CD14-positive monocyte (primary cell): Measurements from ENCODE around the gene EML1. TPM values are rescaled to one million over a fixed set of nuclear protein-coding genes. Genes with fewer than 3 reads are reported as not detected.
A peak's percentile ranks its signal among the peaks of the same experiment; 100 is the strongest.

ENCODE experiments used
- DNase-seq, 3 donors: peaks; one replicate each; pipeline ENCODE4 v3.0.0-alpha.2; 2011 to 2022
- H2AFZ ChIP-seq: 2 replicates; pipeline ENCODE4 v1.6.0; 2012; ENCODE audit warnings: mild to moderate bottlenecking, low read depth, low read length, inconsistent platforms; ENCODE audit not compliant: insufficient read depth, poor library complexity, severe bottlenecking
- H3K27ac ChIP-seq, 2 donors: 1 replicate in 1 of 2; 2 replicates in 1 of 2; pipeline ENCODE4 v1.5.1; 2012 to 2013; ENCODE audit warnings: low read length in 2 of 2, control low read depth in 1 of 2, inconsistent platforms in 1 of 2, low read depth in 1 of 2, mild to moderate bottlenecking in 1 of 2
- H3K27me3 ChIP-seq, 2 donors: one replicate each; pipeline versions ENCODE4 v1.6.0 to v1.6.1; 2011 to 2013; ENCODE audit warnings: low read length in 2 of 2; ENCODE audit not compliant: control insufficient read depth in 2 of 2, insufficient read depth in 2 of 2
- H3K36me3 ChIP-seq, 2 donors: replicated peaks in 1 of 2; 1 replicate in 1 of 2; 2 replicates in 1 of 2; pipeline versions ENCODE4 v1.5.1 to v1.6.1; 2012 to 2013; ENCODE audit warnings: low read length in 2 of 2, control low read depth in 1 of 2, inconsistent platforms in 1 of 2, mild to moderate bottlenecking in 1 of 2; ENCODE audit not compliant: insufficient read depth in 2 of 2, control insufficient read depth in 1 of 2
- H3K4me1 ChIP-seq, 2 donors: 1 replicate in 1 of 2; 2 replicates in 1 of 2; pipeline versions ENCODE4 v1.5.1 to v1.6.1; 2012 to 2013; ENCODE audit warnings: low read length in 2 of 2, control low read depth in 1 of 2, inconsistent platforms in 1 of 2, mild to moderate bottlenecking in 1 of 2, moderate library complexity in 1 of 2; ENCODE audit not compliant: insufficient read depth in 2 of 2, control insufficient read depth in 1 of 2
- H3K4me2 ChIP-seq: replicated peaks from 2 replicates; pipeline ENCODE3; 2012; ENCODE audit warnings: low read length, moderate library complexity, mild to moderate bottlenecking; ENCODE audit not compliant: poor library complexity, severe bottlenecking; ENCODE audit errors: extremely low read depth
- H3K4me3 ChIP-seq, 3 experiments: fragments of 200-600 bp in 1 of 3; sonication (generic) in 1 of 3; replicated peaks in 1 of 3; 1 replicate in 2 of 3; 2 replicates in 1 of 3; pipeline ENCODE4 v1.5.1; 2011 to 2013; ENCODE audit warnings: low read length in 3 of 3, mild to moderate bottlenecking in 3 of 3, control low read depth in 2 of 3, low read depth in 2 of 3, inconsistent platforms in 1 of 3, moderate library complexity in 1 of 3
- H3K79me2 ChIP-seq: 2 replicates; pipeline ENCODE4 v1.6.0; 2012; ENCODE audit warnings: mild to moderate bottlenecking, control low read depth, inconsistent platforms, low read length, moderate library complexity; ENCODE audit not compliant: insufficient read depth
- H3K9ac ChIP-seq: 2 replicates; pipeline ENCODE4 v1.6.0; 2017; ENCODE audit warnings: low read length, mild to moderate bottlenecking; ENCODE audit not compliant: insufficient read depth, poor library complexity, severe bottlenecking
- H3K9me3 ChIP-seq, 2 donors: replicated peaks in 1 of 2; 1 replicate in 1 of 2; 2 replicates in 1 of 2; pipeline versions ENCODE4 v1.5.1 to v1.6.1; 2012 to 2013; ENCODE audit warnings: low read length in 2 of 2, control low read depth in 1 of 2; ENCODE audit not compliant: control insufficient read depth in 1 of 2, insufficient read depth in 1 of 2
- H4K20me1 ChIP-seq: 2 replicates; pipeline ENCODE4 v1.6.0; 2012; ENCODE audit warnings: mild to moderate bottlenecking, low read length, control low read depth, moderate library complexity; ENCODE audit not compliant: insufficient read depth
- H3K27ac Mint-ChIP-seq, 7 donors: one replicate each; pipeline ENCODE4 v1.8.0; 2020; ENCODE audit warnings: mild to moderate bottlenecking in 7 of 7, mixed read lengths in 7 of 7, moderate library complexity in 6 of 7, inconsistent platforms in 2 of 7
- H3K27me3 Mint-ChIP-seq, 3 donors: one replicate each; pipeline ENCODE4 v1.8.0; 2021 to 2022; ENCODE audit warnings: low read depth in 3 of 3, mild to moderate bottlenecking in 3 of 3, mixed read lengths in 3 of 3, moderate library complexity in 3 of 3, inconsistent platforms in 1 of 3
- H3K36me3 Mint-ChIP-seq, 2 donors: one replicate each; pipeline ENCODE4 v1.8.0; 2020; ENCODE audit warnings: mixed read lengths in 2 of 2, inconsistent platforms in 1 of 2, mild to moderate bottlenecking in 1 of 2
- H3K4me1 Mint-ChIP-seq: one replicate; pipeline ENCODE4 v1.8.0; 2020; ENCODE audit warnings: mild to moderate bottlenecking, mixed read lengths
- H3K4me3 Mint-ChIP-seq, 2 donors: one replicate each; pipeline ENCODE4 v1.8.0; 2020; ENCODE audit warnings: mild to moderate bottlenecking in 2 of 2, mixed read lengths in 2 of 2, moderate library complexity in 1 of 2
- H3K9me3 Mint-ChIP-seq, 7 donors: one replicate each; pipeline ENCODE4 v1.8.0; 2020 to 2022; ENCODE audit warnings: mixed read lengths in 7 of 7, mild to moderate bottlenecking in 6 of 7, moderate library complexity in 6 of 7, inconsistent platforms in 2 of 7
- WGBS: methylation state at CpG from one replicate; pipeline ENCODE4 v1.1.5; 2013; ENCODE audit warnings: missing lambda C conversion rate; ENCODE audit not compliant: insufficient coverage; 5-methylcytosine and 5-hydroxymethylcytosine counted together
- intact Hi-C, 2 donors: fragments of 100-400 bp; cut with micrococcal nuclease; formaldehyde crosslinking; loops; one replicate each; pipeline versions ENCODE4 v1.15.0 to v1.15.1; 2023
- polyA plus RNA-seq, 3 donors: library from polyadenylated mRNA; depleted of rRNA in 1 of 3; unstranded in 2 of 3; stranded (reverse) in 1 of 3; fragments of 300-500 nt in 2 of 3; fragments of >200 nt in 1 of 3; fragmentation: Illumina TruSeq in 2 of 3; gene quantifications; 1 replicate in 2 of 3; 2 replicates in 1 of 3; pipeline ENCODE4 v1.2.3, GENCODE V29; 2012 to 2021
- TF ChIP-seq, protein P1 (sequence below): fragments of 200-600 bp; IDR thresholded peaks from one replicate; pipeline ENCODE4 v1.8.0; 2022; ENCODE audit warnings: antibody characterized with exemption, mild to moderate bottlenecking

The EML1 gene
- polyA plus RNA-seq, 3 donors: not detected

GRCh38 chr14:99981806-99982205 is 188.6 kb downstream of the EML1 start:
- Mint-ChIP-seq H3K4me1 (peaks cover 13% of the 10 kb centered on the region), H3K9me3 (peaks cover 0 to 3% (median 0%) of the 10 kb centered on the region in 7 donors), H3K4me3 (no peak overlapping the region), H3K27ac (no peak overlapping the region), H3K27me3 (peaks cover 0 to 3% (median 2%) of the 10 kb centered on the region in 3 donors), H3K36me3 (no peaks in the 10 kb centered on the region)
- Histone ChIP-seq H3K4me3 (no peak overlapping the region), H3K36me3 (no peaks in the 10 kb centered on the region), H2AFZ (no peak overlapping the region), H4K20me1 (no peaks in the 10 kb centered on the region), H3K27me3 (no peaks in the 10 kb centered on the region), H3K9ac (no peak overlapping the region), H3K4me2 (no peak overlapping the region), H3K27ac (no peak overlapping the region), H3K79me2 (no peaks in the 10 kb centered on the region), H3K4me1 (peaks cover 0 to 7% of the 10 kb centered on the region in 2 donors), H3K9me3 (no peaks in the 10 kb centered on the region)
- TF ChIP-seq, protein P1, sequence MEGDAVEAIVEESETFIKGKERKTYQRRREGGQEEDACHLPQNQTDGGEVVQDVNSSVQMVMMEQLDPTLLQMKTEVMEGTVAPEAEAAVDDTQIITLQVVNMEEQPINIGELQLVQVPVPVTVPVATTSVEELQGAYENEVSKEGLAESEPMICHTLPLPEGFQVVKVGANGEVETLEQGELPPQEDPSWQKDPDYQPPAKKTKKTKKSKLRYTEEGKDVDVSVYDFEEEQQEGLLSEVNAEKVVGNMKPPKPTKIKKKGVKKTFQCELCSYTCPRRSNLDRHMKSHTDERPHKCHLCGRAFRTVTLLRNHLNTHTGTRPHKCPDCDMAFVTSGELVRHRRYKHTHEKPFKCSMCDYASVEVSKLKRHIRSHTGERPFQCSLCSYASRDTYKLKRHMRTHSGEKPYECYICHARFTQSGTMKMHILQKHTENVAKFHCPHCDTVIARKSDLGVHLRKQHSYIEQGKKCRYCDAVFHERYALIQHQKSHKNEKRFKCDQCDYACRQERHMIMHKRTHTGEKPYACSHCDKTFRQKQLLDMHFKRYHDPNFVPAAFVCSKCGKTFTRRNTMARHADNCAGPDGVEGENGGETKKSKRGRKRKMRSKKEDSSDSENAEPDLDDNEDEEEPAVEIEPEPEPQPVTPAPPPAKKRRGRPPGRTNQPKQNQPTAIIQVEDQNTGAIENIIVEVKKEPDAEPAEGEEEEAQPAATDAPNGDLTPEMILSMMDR: no peak
- no peak for DNase-seq
- intact Hi-C loops: loop anchor here (2.0 to 5.0 kb wide), 4 partner anchors 125 to 211 kb away; no protein-coding TSS in a partner anchor
- 92% methylated on average over 2 of the region's 5 CpGs for WGBS

DNA sequence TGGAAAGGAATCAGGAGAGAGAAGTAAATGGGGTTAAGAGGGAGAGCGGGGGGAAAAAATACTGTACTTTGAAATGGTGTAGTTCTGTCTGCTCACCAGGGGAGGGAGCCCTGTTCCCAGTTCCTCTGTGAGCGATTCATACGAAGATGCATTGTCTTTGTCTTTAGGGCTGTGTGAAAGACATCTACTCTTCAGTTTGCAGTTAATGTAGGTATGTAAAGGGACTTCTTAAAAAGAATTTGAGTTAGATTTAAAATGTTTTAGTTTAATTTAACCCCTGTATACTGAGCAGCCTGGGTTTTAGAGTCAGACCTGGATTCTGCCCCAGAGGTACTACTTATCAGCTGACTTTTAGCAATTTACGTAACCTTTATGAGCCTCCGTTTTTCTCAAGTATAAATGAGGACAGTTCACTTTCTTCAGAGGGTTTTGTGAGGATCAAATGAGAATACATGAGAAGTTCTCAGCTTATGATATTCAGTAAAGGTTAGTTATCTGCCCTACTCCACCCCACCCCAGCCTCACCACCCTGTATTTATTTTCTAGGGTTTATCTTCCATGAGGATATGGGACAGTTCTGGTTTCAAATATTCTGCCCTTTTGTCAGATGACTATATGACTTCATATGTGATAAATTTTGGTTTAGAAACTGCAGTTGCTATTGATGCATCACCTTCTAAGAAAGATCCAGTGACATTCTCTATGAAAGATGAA is 189.5 kb downstream of the EML1 start:
- H2AFZ ChIP-seq: peak overlapping the region; percentile 9
- H4K20me1 ChIP-seq: no peaks in the 10 kb centered on the region
- no peaks in the 10 kb centered on the region for H3K36me3 Mint-ChIP-seq
- no peak overlapping the region for H3K27ac Mint-ChIP-seq
- no peak overlapping the region for H3K4me3 Mint-ChIP-seq
- no peaks in the 10 kb centered on the region for H3K9me3 ChIP-seq
- H3K4me2 ChIP-seq: no peak overlapping the region
- H3K4me3 ChIP-seq: no peak overlapping the region
- peaks cover 0 to 3% (median 0%) of the 10 kb centered on the region in 7 donors for H3K9me3 Mint-ChIP-seq
- H3K36me3 ChIP-seq: no peaks in the 10 kb centered on the region
- peaks cover 0 to 7% of the 10 kb centered on the region in 2 donors for H3K4me1 ChIP-seq
- H3K79me2 ChIP-seq: no peaks in the 10 kb centered on the region
- peaks cover 0 to 2% (median 1%) of the 10 kb centered on the region in 3 donors for H3K27me3 Mint-ChIP-seq
- H3K9ac ChIP-seq: no peak overlapping the region
- intact Hi-C loops: loop anchor here (2.0 to 5.0 kb wide), 4 partner anchors 125 to 210 kb away; no protein-coding TSS in a partner anchor
- TF ChIP-seq, protein P1: peak; percentile 95
- peaks cover 13% of the 10 kb centered on the region for H3K4me1 Mint-ChIP-seq
- H3K27ac ChIP-seq: no peak overlapping the region
- no peaks in the 10 kb centered on the region for H3K27me3 ChIP-seq
- peak; percentile 50 to 61 (median 57) for DNase-seq
- WGBS: 3% methylated on average over 3 of the region's 5 CpGs
